GM10266 (cell line): ENCODE measurements around the gene CAMK2A.

Experiments
- DNase-seq: peaks from one replicate; pipeline ENCODE4 v3.0.0; 2012; ENCODE audit errors: extremely low spot score
- CTCF ChIP-seq: IDR thresholded peaks from 2 replicates; pipeline ENCODE4 v1.5.1; 2012; ENCODE audit warnings: mild to moderate bottlenecking, low read depth; ENCODE audit not compliant: control insufficient read depth, insufficient read depth; ENCODE audit errors: missing control alignments

CAMK2A gene

DNA sequence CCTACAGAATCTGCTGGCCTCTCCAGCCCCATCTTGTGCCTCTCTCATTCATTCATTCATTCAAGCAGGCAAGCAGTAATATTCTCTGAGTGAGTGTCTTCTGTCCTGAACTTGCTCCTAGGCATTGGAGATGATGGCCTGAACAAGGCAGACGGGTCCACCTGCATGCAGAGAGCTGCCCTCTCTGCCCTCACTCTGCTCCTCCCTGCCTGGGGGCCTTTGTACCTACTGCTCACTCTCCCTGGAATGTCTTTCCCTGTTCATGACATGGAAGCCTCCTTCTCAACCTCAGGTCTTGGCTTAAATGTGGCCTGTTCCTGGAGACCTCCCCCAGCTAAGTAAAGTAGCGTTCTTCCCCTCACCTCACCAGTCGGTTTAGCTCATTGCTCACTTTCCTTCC is 116.4 kb downstream of the CAMK2A start:
- TF ChIP-seq CTCF = no peak
- DNase-seq = no peak

- DNase-seq = no peak
- TF ChIP-seq CTCF = no peak
These were observed 117.0 kb downstream of the CAMK2A start for GRCh38 chr5:150172556-150172955.

DNA sequence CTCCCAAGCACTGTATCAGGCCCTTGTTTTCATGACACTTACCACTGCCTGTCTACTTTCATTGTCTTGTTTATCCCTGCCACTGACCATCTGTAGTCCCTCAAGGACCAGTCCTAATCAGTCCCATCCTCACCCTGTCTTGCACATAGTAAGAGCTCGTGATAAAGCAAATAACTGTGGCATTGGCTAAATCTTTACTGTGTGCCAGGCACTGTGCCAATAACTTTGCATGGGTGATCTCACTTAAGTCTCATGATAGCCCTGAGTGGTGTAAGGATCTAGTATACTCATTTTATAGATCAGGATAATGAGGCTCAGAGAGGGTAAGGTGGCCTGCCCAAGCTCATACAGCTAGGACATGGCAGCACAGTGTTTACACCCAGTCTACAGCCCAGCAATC is 117.4 kb downstream of the CAMK2A start:
- TF ChIP-seq CTCF = no peak
- DNase-seq = no peak
